Measurements from ENCODE around the gene SFXN1. TPM values are rescaled to one million over a fixed set of nuclear protein-coding genes. Genes with fewer than 3 reads are reported as not detected.

SFXN1 gene
- total and polyA plus RNA-seq, 2 donors (not counting 3 experiments of a cell fraction or from before 2014, with no cell fraction given) = 61.7 to 69.3 TPM

- no peak for FAIRE-seq
- intact Hi-C loops (cut with micrococcal nuclease) = no loop called here
- no peaks in the 10 kb centered on the region for H3K9me1 ChIP-seq (replicated peaks; ENCODE audit: control insufficient read depth, extremely low read depth, insufficient read depth, low read length)
Measured at GRCh38 chr5:175465282-175465681, 13.1 kb upstream of the SFXN1 start.

More at GRCh38 chr5:175465282-175465681, 13.1 kb upstream of the SFXN1 start:
- TF ChIP-seq MYC (IDR thresholded peaks at IDR 0.05; ENCODE audit: low read depth, low read length) (no peak), EZH2 (IDR thresholded peaks at IDR 0.05; ENCODE audit: borderline replicate concordance, low read depth, low read length, severe bottlenecking) (no peak), POLR2AphosphoS5 (IDR thresholded peaks at IDR 0.05; ENCODE audit: insufficient read depth, low read depth, low read length) (no peak), FOS (IDR thresholded peaks at IDR 0.05; ENCODE audit: borderline replicate concordance, insufficient read depth, low read length) (no peak), GATA2 (IDR thresholded peaks at IDR 0.05; ENCODE audit: insufficient read depth, insufficient read length, low read depth, low read length) (no peak), JUN (IDR thresholded peaks at IDR 0.05; ENCODE audit: borderline replicate concordance, insufficient read depth, insufficient read length, low read depth) (no peak), POLR2A (IDR thresholded peaks at IDR 0.05; ENCODE audit: low read depth, low read length) (no peak)
- TF ChIP-seq, protein P1, sequence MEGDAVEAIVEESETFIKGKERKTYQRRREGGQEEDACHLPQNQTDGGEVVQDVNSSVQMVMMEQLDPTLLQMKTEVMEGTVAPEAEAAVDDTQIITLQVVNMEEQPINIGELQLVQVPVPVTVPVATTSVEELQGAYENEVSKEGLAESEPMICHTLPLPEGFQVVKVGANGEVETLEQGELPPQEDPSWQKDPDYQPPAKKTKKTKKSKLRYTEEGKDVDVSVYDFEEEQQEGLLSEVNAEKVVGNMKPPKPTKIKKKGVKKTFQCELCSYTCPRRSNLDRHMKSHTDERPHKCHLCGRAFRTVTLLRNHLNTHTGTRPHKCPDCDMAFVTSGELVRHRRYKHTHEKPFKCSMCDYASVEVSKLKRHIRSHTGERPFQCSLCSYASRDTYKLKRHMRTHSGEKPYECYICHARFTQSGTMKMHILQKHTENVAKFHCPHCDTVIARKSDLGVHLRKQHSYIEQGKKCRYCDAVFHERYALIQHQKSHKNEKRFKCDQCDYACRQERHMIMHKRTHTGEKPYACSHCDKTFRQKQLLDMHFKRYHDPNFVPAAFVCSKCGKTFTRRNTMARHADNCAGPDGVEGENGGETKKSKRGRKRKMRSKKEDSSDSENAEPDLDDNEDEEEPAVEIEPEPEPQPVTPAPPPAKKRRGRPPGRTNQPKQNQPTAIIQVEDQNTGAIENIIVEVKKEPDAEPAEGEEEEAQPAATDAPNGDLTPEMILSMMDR (IDR thresholded peaks at IDR 0.05; ENCODE audit: extremely low read depth in 1 of 2, insufficient read depth in 1 of 2, low read depth in 1 of 2, low read length in 2 of 2) = no peak
- TF ChIP-seq, protein P2, sequence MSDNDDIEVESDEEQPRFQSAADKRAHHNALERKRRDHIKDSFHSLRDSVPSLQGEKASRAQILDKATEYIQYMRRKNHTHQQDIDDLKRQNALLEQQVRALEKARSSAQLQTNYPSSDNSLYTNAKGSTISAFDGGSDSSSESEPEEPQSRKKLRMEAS (IDR thresholded peaks at IDR 0.05; ENCODE audit: insufficient read depth, insufficient read length) = no peak
- H3K9me3 ChIP-seq (replicated peaks; ENCODE audit: control insufficient read depth, insufficient read depth, low read length) = no peaks in the 10 kb centered on the region
- DNase-seq (ENCODE audit: low read depth, low spot score) = no peak
- no peaks in the 10 kb centered on the region for H4K20me1 ChIP-seq (replicated peaks; ENCODE audit: control insufficient read depth, extremely low read depth, insufficient read depth, low read length)
- H3K79me2 ChIP-seq (ENCODE audit: control insufficient read depth, insufficient read depth, low read length) = no peaks in the 10 kb centered on the region
- no peak overlapping the region for H3K27ac ChIP-seq (ENCODE audit: insufficient read depth, low read depth, low read length)
- dilution Hi-C loops (cut with MboI; ENCODE audit: extremely low pct_ligation_motif_present, low sequenced_read_pairs) = no loop called here
- BruUV-seq (replicated peaks) = no TSS peak
- H3K9ac ChIP-seq (replicated peaks; ENCODE audit: extremely low read depth, insufficient read depth, low read length) = no peak overlapping the region
- CTCF ChIA-PET = interaction anchor here (0.7 to 3.4 kb wide), 15 partner anchors 9 to 91 kb away, joined by 3 to 29 read pairs (median 5); partner anchors contain the start of genes DRD1 and SFXN1
- no peak overlapping the region for H3K4me2 ChIP-seq (ENCODE audit: insufficient read depth, low read length)
- H3K4me1 ChIP-seq (ENCODE audit: control insufficient read depth, extremely low read depth, insufficient read depth, low read length) = no peaks in the 10 kb centered on the region
- POLR2A ChIA-PET = no interaction called here
- H2AFZ ChIP-seq (ENCODE audit: low read depth, low read length) = no peak overlapping the region
- H3K27me3 ChIP-seq (ENCODE audit: control insufficient read depth in 2 of 2, insufficient read depth in 2 of 2, low read length in 2 of 2) = peaks cover 0 to 1% of the 10 kb centered on the region in 2 experiments
- no peak overlapping the region for H3K4me3 ChIP-seq (replicated peaks in 1 of 3; ENCODE audit: insufficient read depth in 1 of 3, low read depth in 1 of 3, low read length in 3 of 3)
- no peaks in the 10 kb centered on the region for H3K36me3 ChIP-seq (ENCODE audit: control insufficient read depth in 2 of 2, extremely low read depth in 1 of 2, insufficient read depth in 2 of 2, low read length in 2 of 2)
